HCT116 (cell line): ENCODE measurements around the gene TRIB2. TPM values are rescaled to one million over a fixed set of nuclear protein-coding genes. Genes with fewer than 3 reads are reported as not detected.

Source experiments
- ATAC-seq: fragments of 200-7000 bp; cut with Tn5 transposase; 2 replicates; pipeline ENCODE4 v1.9.1; 2020; ENCODE audit warnings: mild to moderate bottlenecking, moderate library complexity
- BruUV-seq: library from RNA; stranded (reverse); fragments of 400-500 nt; replicated peaks from 2 replicates; lab custom pipeline; 2021; lab: Mats Ljungman, UMichigan
- CTCF ChIA-PET: fragments of 300-600 bp; sonication (Branson Sonifier 250); formaldehyde crosslinking; loops from one replicate; lab custom pipeline; 2021; ENCODE audit warnings: antibody characterized with exemption; lab: Charles Lee
- POLR2A ChIA-PET: fragments of 300-600, 350-600 bp; sonication (Branson Sonifier 250); formaldehyde crosslinking; loops from one replicate; lab custom pipeline; 2021; ENCODE audit warnings: antibody characterized with exemption; lab: Charles Lee
- RAD21 ChIA-PET, 2 experiments: fragments of 300-600 bp; sonication (Branson Sonifier 250); formaldehyde crosslinking; loops; one replicate each; lab custom pipeline; 2023; ENCODE audit warnings: low total read pairs in 2 of 2; ENCODE audit not compliant: uncharacterized antibody in 2 of 2, unreplicated experiment in 2 of 2, low non-redundant PET in 1 of 2; lab: Charles Lee
- DNase-seq: peaks from one replicate; pipeline ENCODE4 v3.0.0-alpha.2; 2010; ENCODE audit warnings: low read depth, low spot score
- H2AFZ ChIP-seq: fragments of 200-600 bp; shearing (Covaris generic), sonication (generic); 2 replicates; pipeline ENCODE4 v1.6.1; 2017; ENCODE audit warnings: low read depth, mixed run types, mixed read lengths, antibody characterized with exemption, low read length; ENCODE audit not compliant: poor library complexity, severe bottlenecking
- H3K27ac ChIP-seq: 2 replicates; pipeline ENCODE4 v1.5.1; 2012; ENCODE audit warnings: low read depth, low read length
- H3K27me3 ChIP-seq: fragments of 200-600 bp; sonication (generic); 2 replicates; pipeline ENCODE4 v1.6.1; 2016; ENCODE audit warnings: mixed run types, low read length, mixed read lengths; ENCODE audit not compliant: insufficient read depth
- H3K36me3 ChIP-seq, 2 experiments: fragments of 200-500 bp in 1 of 2; fragments of 200-600 bp in 1 of 2; sonication (Bioruptor generic) in 1 of 2; sonication (generic) in 1 of 2; 2 replicates each; pipeline versions ENCODE4 v1.5.1 to v1.6.1; 2014 to 2016; ENCODE audit warnings: low read length in 2 of 2, inconsistent platforms in 1 of 2, mixed read lengths in 1 of 2, mixed run types in 1 of 2; ENCODE audit not compliant: insufficient read depth in 2 of 2, control insufficient read depth in 1 of 2
- H3K4me1 ChIP-seq, 2 experiments: fragments of 200-600 bp in 1 of 2; sonication (generic) in 1 of 2; 2 replicates each; pipeline versions ENCODE4 v1.5.1 to v1.6.1; 2012 to 2017; ENCODE audit warnings: low read length in 2 of 2, inconsistent platforms in 1 of 2, mild to moderate bottlenecking in 1 of 2, mixed read lengths in 1 of 2, mixed run types in 1 of 2, moderate library complexity in 1 of 2; ENCODE audit not compliant: insufficient read depth in 2 of 2, control insufficient read depth in 1 of 2
- H3K4me2 ChIP-seq: fragments of 200-600 bp; sonication (generic); 2 replicates; pipeline ENCODE4 v1.6.1; 2017; ENCODE audit warnings: mixed run types, low read length, mixed read lengths
- H3K4me3 ChIP-seq, 2 experiments: fragments of 200-600 bp in 1 of 2; sonication (generic) in 1 of 2; replicated peaks in 1 of 2; 2 replicates each; pipeline ENCODE4 v1.5.1; 2011 to 2016; ENCODE audit warnings: low read length in 2 of 2, control low read depth in 1 of 2, low read depth in 1 of 2, mild to moderate bottlenecking in 1 of 2, mixed read lengths in 1 of 2, mixed run types in 1 of 2
- H3K79me2 ChIP-seq: fragments of 200-600 bp; sonication (generic); 2 replicates; pipeline ENCODE4 v1.6.1; 2017; ENCODE audit warnings: mild to moderate bottlenecking, mixed run types, low read length, moderate library complexity, mixed read lengths; ENCODE audit not compliant: insufficient read depth
- H3K9ac ChIP-seq: fragments of 200-600 bp; sonication (generic); 2 replicates; pipeline ENCODE4 v1.6.1; 2016; ENCODE audit warnings: low read length, mixed read lengths
- H3K9me2 ChIP-seq: fragments of 200-600 bp; sonication (generic), shearing (Covaris generic); 2 replicates; pipeline ENCODE4 v1.6.1; 2017; ENCODE audit warnings: mixed run types, mild to moderate bottlenecking, moderate library complexity; ENCODE audit not compliant: insufficient read depth
- H3K9me3 ChIP-seq, 2 experiments: fragments of 200-500 bp in 1 of 2; fragments of 200-600 bp in 1 of 2; sonication (Bioruptor generic) in 1 of 2; sonication (generic) in 1 of 2; 2 replicates each; pipeline ENCODE4 v1.6.1; 2014 to 2017; ENCODE audit warnings: low read length in 2 of 2, mixed read lengths in 2 of 2, inconsistent platforms in 1 of 2, low read depth in 1 of 2, mild to moderate bottlenecking in 1 of 2, mixed run types in 1 of 2, moderate library complexity in 1 of 2; ENCODE audit not compliant: control insufficient read depth in 1 of 2, insufficient read depth in 1 of 2
- H4K20me1 ChIP-seq: fragments of 200-600 bp; sonication (generic), shearing (Covaris generic); 2 replicates; pipeline ENCODE4 v1.6.1; 2017; ENCODE audit warnings: mixed run types, mild to moderate bottlenecking, moderate library complexity; ENCODE audit not compliant: insufficient read depth
- CBX3 ChIP-seq: IDR thresholded peaks from 2 replicates; pipeline ENCODE4 v1.6.1; 2012; ENCODE audit warnings: low read depth
- CTCF ChIP-seq, 3 experiments: fragments of 200-600 bp in 1 of 3; sonication (generic) in 1 of 3; IDR thresholded peaks in 2 of 3; conservative IDR thresholded peaks in 1 of 3; 2 replicates each; pipeline ENCODE4 v1.5.1; 2012 to 2017; ENCODE audit warnings: low read depth in 2 of 3, low read length in 2 of 3, antibody characterized with exemption in 1 of 3, borderline replicate concordance in 1 of 3, control low read depth in 1 of 3, mild to moderate bottlenecking in 1 of 3, mixed read lengths in 1 of 3, mixed run types in 1 of 3, moderate library complexity in 1 of 3; ENCODE audit not compliant: insufficient read depth in 1 of 3
- ELF1 ChIP-seq: IDR thresholded peaks from 2 replicates; pipeline ENCODE4 v1.6.1; 2012; ENCODE audit warnings: low read depth, borderline replicate concordance
- EZH2phosphoT487 ChIP-seq: fragments of 200-600 bp; IDR thresholded peaks from 2 replicates; pipeline ENCODE4 v1.6.1; 2018; ENCODE audit warnings: antibody characterized with exemption, borderline replicate concordance
- JUND ChIP-seq: IDR thresholded peaks from 2 replicates; pipeline ENCODE4 v1.6.1; 2012
- MAX ChIP-seq: IDR thresholded peaks from 2 replicates; pipeline ENCODE4 v1.6.1; 2012
- POLR2A ChIP-seq: IDR thresholded peaks from 2 replicates; pipeline ENCODE4 v1.7.0; 2011; ENCODE audit warnings: borderline replicate concordance; ENCODE audit not compliant: insufficient read depth, insufficient read length; ENCODE audit errors: extremely low read depth
- REST ChIP-seq: IDR thresholded peaks from 2 replicates; pipeline ENCODE4 v1.6.1; 2012; ENCODE audit warnings: low read depth
- SIN3A ChIP-seq: IDR thresholded peaks from 2 replicates; pipeline ENCODE4 v1.6.1; 2012; ENCODE audit warnings: low read depth
- SP1 ChIP-seq: IDR thresholded peaks from 2 replicates; pipeline ENCODE4 v1.6.1; 2012; ENCODE audit warnings: low read depth
- SRF ChIP-seq: IDR thresholded peaks from 2 replicates; pipeline ENCODE4 v1.6.1; 2012; ENCODE audit warnings: low read depth
- TCF7L2 ChIP-seq: IDR thresholded peaks from 2 replicates; pipeline ENCODE4 v1.7.0; 2011; ENCODE audit warnings: borderline replicate concordance, inconsistent platforms; ENCODE audit not compliant: insufficient read depth, insufficient read length; ENCODE audit errors: extremely low read depth
- YY1 ChIP-seq: IDR thresholded peaks from 2 replicates; pipeline ENCODE4 v1.6.1; 2011; ENCODE audit warnings: low read length, low read depth, moderate library complexity, mild to moderate bottlenecking; ENCODE audit not compliant: insufficient replicate concordance; ENCODE audit errors: extremely low read depth
- ZBTB33 ChIP-seq: IDR thresholded peaks from 2 replicates; pipeline ENCODE4 v1.6.1; 2011; ENCODE audit warnings: mild to moderate bottlenecking, low read length, moderate library complexity; ENCODE audit not compliant: insufficient replicate concordance; ENCODE audit errors: extremely low read depth
- ZFX ChIP-seq: fragments of 450-650 bp; IDR thresholded peaks from 2 replicates; pipeline ENCODE4 v1.6.1; 2017
- ZNF274 ChIP-seq: fragments of 200-500 bp; sonication (Bioruptor generic); IDR thresholded peaks from 2 replicates; pipeline ENCODE4 v1.6.1; 2014; ENCODE audit warnings: mild to moderate bottlenecking, low read depth, low read length, inconsistent platforms
- intact Hi-C: fragments of 100-400 bp; cut with micrococcal nuclease; formaldehyde crosslinking; loops from 2 replicates; pipeline ENCODE4 v1.10.0; 2022
- total RNA-seq: library from RNA; stranded (reverse); gene quantifications from one replicate; pipeline ENCODE4 v1.2.1, GENCODE V29; 2021; ENCODE audit not compliant: unreplicated experiment

TRIB2 gene
- total RNA-seq, 1 experiment from 2014 or later: 12.4 TPM

GRCh38 chr2:12676771-12677170, 40.0 kb upstream of the TRIB2 start:
- CTCF ChIA-PET: no interaction called here
- H3K9me2 ChIP-seq: no peaks in the 10 kb centered on the region
- H3K27me3 ChIP-seq: no peaks in the 10 kb centered on the region
- RAD21 ChIA-PET: no interaction called here
- H3K4me2 ChIP-seq: no peak overlapping the region
- H2AFZ ChIP-seq: no peak overlapping the region
- BruUV-seq: no TSS peak
- intact Hi-C loops: no loop called here
- no peak overlapping the region for H3K9ac ChIP-seq
- no peak overlapping the region for H3K4me3 ChIP-seq
- H3K4me1 ChIP-seq: peaks cover 0 to 8% of the 10 kb centered on the region in 2 experiments; a peak in 1 of 4 replicates
- TF ChIP-seq ELF1 (no peak), SIN3A (no peak), CTCF (IDR thresholded peaks at IDR 0.05 in 2 of 3, conservative IDR thresholded peaks at IDR 0.05 in 1 of 3; ENCODE audit: borderline replicate concordance in 1 of 3, insufficient read depth in 1 of 3, low read depth in 2 of 3, low read length in 2 of 3) (no peak), SP1 (no peak), ZFX (no peak), REST (no peak), YY1 (no peak), MAX (no peak), JUND (no peak), ZNF274 (no peak), EZH2phosphoT487 (no peak), CBX3 (no peak), SRF (no peak), POLR2A (no peak), TCF7L2 (no peak), ZBTB33 (no peak)
- no peaks in the 10 kb centered on the region for H3K79me2 ChIP-seq
- DNase-seq (no peak), ATAC-seq (no peak)
- H3K36me3 ChIP-seq: no peaks in the 10 kb centered on the region
- no peaks in the 10 kb centered on the region for H3K9me3 ChIP-seq
- H4K20me1 ChIP-seq: no peaks in the 10 kb centered on the region
- POLR2A ChIA-PET: no interaction called here
- H3K27ac ChIP-seq: no peak overlapping the region
